AG04449 (cell line): Measurements from ENCODE around the gene BCL11B.

ENCODE experiments used
- CTCF ChIA-PET: fragments of 350-600 bp; formaldehyde crosslinking; extraction: SDS; loops from one replicate; lab custom pipeline; 2021; ENCODE audit warnings: antibody characterized with exemption; lab: Yijun Ruan, JAX
- POLR2A ChIA-PET: fragments of 400-600, 350-600 bp; formaldehyde crosslinking; extraction: SDS; loops from one replicate; lab custom pipeline; 2020; ENCODE audit warnings: antibody characterized with exemption, inconsistent platforms; lab: Yijun Ruan, JAX
- DNase-seq: peaks from one replicate; pipeline ENCODE4 v3.0.0-alpha.2; 2010; ENCODE audit warnings: low read depth, low spot score
- H3K4me3 ChIP-seq: 2 replicates; pipeline ENCODE4 v1.5.1; 2011; ENCODE audit warnings: low read depth, mild to moderate bottlenecking, control low read depth, low read length
- CTCF ChIP-seq: IDR thresholded peaks from one replicate; pipeline ENCODE4 v1.5.1; 2011; ENCODE audit warnings: mild to moderate bottlenecking, moderate library complexity, low read length, control low read depth, inconsistent platforms; ENCODE audit not compliant: insufficient read depth; ENCODE audit errors: missing control alignments

BCL11B gene

GRCh38 chr14:99240627-99241324, 31.2 kb downstream of the BCL11B start:
- ChIA-PET CTCF (no interaction called here), POLR2A (no interaction called here)
- H3K4me3 ChIP-seq = no peak overlapping the region
- no peak for TF ChIP-seq CTCF
- DNase-seq = no peak

- POLR2A ChIA-PET = no interaction called here
- no peak for DNase-seq
- CTCF ChIA-PET = no interaction called here
- no peak for TF ChIP-seq CTCF
- no peak overlapping the region for H3K4me3 ChIP-seq
These were observed 32.3 kb downstream of the BCL11B start for GRCh38 chr14:99239661-99240092.

- ChIA-PET CTCF (no interaction called here), POLR2A (no interaction called here)
- DNase-seq = no peak
- no peak overlapping the region for H3K4me3 ChIP-seq
- TF ChIP-seq CTCF = no peak
These were observed 33.8 kb downstream of the BCL11B start for GRCh38 chr14:99238216-99238615.

GRCh38 chr14:99237288-99237687, 34.7 kb downstream of the BCL11B start:
- no peak for DNase-seq
- ChIA-PET POLR2A (no interaction called here), CTCF (no interaction called here)
- TF ChIP-seq CTCF = no peak
- H3K4me3 ChIP-seq = no peak overlapping the region

GRCh38 chr14:99236386-99237138, 35.4 kb downstream of the BCL11B start:
- no peak for TF ChIP-seq CTCF
- ChIA-PET POLR2A (no interaction called here), CTCF (interaction anchor here (1.7 kb wide), 1 partner anchor 30 kb away, joined by 3 read pairs; no protein-coding TSS in a partner anchor)
- no peak for DNase-seq
- no peak overlapping the region for H3K4me3 ChIP-seq
